ENCODE results near the gene PRSS58.

PRSS58 gene, protein sequence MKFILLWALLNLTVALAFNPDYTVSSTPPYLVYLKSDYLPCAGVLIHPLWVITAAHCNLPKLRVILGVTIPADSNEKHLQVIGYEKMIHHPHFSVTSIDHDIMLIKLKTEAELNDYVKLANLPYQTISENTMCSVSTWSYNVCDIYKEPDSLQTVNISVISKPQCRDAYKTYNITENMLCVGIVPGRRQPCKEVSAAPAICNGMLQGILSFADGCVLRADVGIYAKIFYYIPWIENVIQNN

DNA sequence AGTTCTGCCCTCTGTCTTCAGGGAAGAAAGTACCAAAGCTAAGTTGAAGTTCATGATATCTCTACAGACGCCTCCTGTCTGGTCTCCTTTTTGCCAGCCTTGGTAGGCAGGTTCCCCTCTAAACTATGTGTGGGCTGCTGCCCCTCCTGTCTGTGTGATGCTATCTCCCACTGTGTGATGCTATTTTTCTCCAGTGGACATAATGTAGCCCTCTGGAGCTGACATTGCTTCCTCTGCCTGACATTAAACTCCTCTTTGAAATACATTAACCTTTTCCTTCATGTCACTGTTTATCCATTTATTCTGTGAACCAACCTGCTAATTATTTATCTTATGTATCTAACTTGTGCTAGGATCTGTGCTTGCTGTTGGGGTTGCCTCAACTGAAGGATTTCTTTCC, at the start of gene PRSS58:
PRSS58 (minus strand) TSS at position 101 of the 400 bp plus-strand sequence. CDS start 351 bp downstream, outside the sequence.
- in situ Hi-C loops (cut with HindIII; ENCODE audit: low sequenced_read_pairs) = no loop called here

GRCh38 chr7:142307246-142307900, 49.5 kb upstream of the PRSS58 start:
- in situ Hi-C loops (cut with HindIII; ENCODE audit: low sequenced_read_pairs) = no loop called here

DNA sequence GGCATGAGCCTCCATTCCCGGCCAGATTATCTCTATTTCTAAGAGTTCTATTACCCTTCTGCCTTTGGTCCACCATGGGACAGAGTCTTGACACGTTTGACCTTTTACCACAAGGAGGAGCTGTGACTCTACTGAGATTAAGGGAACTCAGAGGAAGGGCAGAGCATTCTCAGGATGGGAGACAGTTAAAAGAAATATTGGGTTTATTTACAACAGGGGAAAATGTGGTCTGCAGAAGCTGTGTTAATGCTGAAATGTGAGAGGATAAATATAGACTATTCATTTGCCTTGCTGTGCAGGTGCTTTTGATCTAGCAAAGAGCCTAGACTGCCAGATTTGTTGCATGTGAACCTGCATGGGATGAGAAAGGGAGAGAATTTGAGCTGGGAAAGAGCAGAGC, 45.8 kb upstream of the PRSS58 start:
- in situ Hi-C loops (cut with HindIII; ENCODE audit: low sequenced_read_pairs) = no loop called here

GRCh38 chr7:142301923-142302550, 44.2 kb upstream of the PRSS58 start:
- in situ Hi-C loops (cut with HindIII; ENCODE audit: low sequenced_read_pairs) = no loop called here

- in situ Hi-C loops (cut with HindIII; ENCODE audit: low sequenced_read_pairs) = no loop called here
Observed at GRCh38 chr7:142301299-142301698, 43.4 kb upstream of the PRSS58 start.

DNA sequence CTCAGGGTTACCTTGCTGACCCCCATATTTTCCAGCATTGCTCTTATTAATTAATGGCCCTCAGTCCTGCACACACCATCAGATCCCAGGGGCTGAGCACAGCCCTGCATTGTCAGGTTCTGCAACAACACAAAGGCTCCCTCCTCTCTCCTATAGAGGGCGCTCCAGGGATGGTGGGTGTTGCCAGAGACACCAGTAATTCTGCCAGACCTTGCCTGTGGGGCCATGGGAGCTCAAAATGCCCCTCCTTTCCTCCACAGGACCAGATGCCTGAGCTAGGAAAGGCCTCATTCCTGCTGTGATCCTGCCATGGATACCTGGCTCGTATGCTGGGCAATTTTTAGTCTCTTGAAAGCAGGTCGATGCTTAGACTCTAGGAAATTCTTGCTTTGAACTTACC, 42.8 kb upstream of the PRSS58 start:
- in situ Hi-C loops (cut with HindIII; ENCODE audit: low sequenced_read_pairs) = no loop called here

GRCh38 chr7:142299237-142299781, 41.5 kb upstream of the PRSS58 start:
- in situ Hi-C loops (cut with HindIII; ENCODE audit: low sequenced_read_pairs) = no loop called here

GRCh38 chr7:142298627-142299026, 40.8 kb upstream of the PRSS58 start:
- in situ Hi-C loops (cut with HindIII; ENCODE audit: low sequenced_read_pairs) = no loop called here

DNA sequence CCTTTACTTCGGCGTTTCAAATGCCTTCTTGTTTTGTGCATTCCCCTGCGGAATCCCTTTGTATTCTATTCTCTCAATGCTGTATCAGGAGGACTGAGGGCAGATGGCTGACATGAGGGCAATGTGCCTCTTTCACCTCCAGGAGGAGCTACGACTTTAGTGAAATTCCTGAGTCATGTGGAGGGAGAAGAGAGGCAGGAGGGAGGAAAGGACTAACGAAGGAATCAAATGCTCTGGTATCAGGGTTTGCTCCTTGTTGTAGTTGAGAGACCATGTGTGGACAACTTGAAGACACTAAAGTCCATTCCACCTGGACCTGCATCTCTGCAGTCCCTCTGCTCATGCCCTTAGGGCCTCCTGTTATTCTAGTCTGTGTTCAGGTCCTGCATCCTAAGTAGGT, 40.2 kb upstream of the PRSS58 start:
- in situ Hi-C loops (cut with HindIII; ENCODE audit: low sequenced_read_pairs) = no loop called here

GRCh38 chr7:142280263-142280662, 22.4 kb upstream of the PRSS58 start:
- in situ Hi-C loops (cut with HindIII; ENCODE audit: low sequenced_read_pairs) = no loop called here

DNA sequence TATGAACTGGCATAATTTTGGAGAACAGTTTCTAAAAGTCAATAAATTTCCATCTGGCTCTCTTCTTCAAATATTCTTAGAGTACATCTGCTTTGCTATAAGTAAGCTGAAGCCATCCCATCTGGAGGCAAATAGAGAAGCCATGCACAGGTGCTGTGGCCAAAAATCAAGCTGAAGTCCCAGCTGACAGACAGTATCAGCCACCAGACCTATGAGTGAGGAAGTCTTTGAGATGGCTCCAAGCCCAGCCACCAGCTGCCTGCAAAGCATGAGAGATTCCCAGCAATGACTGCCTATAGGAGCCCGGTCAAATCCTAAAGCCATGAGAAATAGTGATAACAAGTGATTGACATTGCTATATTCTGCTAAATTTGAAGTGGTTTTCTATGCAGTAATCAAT, 21.7 kb upstream of the PRSS58 start:
- in situ Hi-C loops (cut with HindIII; ENCODE audit: low sequenced_read_pairs) = no loop called here

DNA sequence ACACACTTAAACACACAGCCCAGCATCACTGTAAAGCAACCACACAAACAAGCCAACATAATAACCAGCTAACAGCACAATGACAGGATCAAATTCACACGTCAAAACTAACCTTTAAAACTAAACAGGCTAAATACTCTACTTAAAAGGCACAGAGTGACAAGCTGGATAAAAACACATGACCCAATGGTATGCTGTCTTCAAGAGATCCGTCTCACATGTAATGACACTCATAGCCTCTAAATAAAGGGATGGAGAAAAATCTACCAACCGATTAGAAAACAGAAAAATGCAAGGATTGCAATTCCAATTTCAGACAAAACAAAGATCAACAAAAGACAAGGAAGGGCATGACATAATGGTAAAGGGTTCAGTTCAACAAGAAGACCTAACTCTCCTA, 17.2 kb upstream of the PRSS58 start:
- in situ Hi-C loops (cut with HindIII; ENCODE audit: low sequenced_read_pairs) = no loop called here

- in situ Hi-C loops (cut with HindIII; ENCODE audit: low sequenced_read_pairs) = no loop called here
Observed at GRCh38 chr7:142272841-142273240, 15.0 kb upstream of the PRSS58 start.

GRCh38 chr7:142263598-142264380, 5.9 kb upstream of the PRSS58 start:
- in situ Hi-C loops (cut with HindIII; ENCODE audit: low sequenced_read_pairs) = no loop called here

DNA sequence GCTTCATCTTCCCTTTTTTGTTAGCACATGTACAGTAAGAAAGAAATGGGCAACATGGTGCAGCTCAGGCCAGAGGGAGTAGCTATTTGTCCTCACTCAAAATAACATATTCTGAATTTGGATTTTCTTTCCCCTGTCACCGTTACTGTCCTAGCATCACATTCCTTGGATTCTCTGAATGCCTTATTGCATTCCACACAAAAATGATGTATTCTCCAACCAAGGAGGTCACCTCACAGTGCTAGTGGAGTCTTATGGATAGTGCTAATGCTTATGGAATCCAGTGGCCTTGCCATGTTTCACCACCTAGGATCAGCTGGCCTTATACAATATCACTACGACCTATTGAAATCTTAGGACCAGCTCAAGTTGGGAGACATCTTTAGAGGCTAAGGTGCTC, 7.2 kb downstream of the PRSS58 start:
- in situ Hi-C loops (cut with HindIII; ENCODE audit: low sequenced_read_pairs) = no loop called here

DNA sequence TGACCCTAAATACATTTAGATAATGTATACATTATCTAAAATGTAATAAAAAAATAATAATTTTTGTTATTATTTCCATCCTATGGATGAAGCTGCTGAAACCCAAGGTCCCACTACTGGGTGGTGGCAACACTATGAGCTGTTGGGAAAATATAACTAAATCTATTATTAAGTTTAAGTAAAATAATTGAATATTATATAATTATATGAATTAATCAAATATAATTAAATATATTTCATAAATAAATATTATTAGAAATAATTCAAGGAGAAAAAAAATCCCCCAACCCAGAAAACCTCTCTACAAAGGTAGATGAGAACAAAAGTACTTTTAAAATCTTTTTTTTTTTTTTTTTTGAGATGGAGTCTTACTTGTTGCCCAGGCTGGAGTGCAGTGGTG, 7.9 kb downstream of the PRSS58 start:
- in situ Hi-C loops (cut with HindIII; ENCODE audit: low sequenced_read_pairs) = no loop called here

GRCh38 chr7:142248166-142249160, 9.4 kb downstream of the PRSS58 start:
- in situ Hi-C loops (cut with HindIII; ENCODE audit: low sequenced_read_pairs) = no loop called here

- in situ Hi-C loops (cut with HindIII; ENCODE audit: low sequenced_read_pairs) = no loop called here
Observed at GRCh38 chr7:142243823-142244222, 14.0 kb downstream of the PRSS58 start.

DNA sequence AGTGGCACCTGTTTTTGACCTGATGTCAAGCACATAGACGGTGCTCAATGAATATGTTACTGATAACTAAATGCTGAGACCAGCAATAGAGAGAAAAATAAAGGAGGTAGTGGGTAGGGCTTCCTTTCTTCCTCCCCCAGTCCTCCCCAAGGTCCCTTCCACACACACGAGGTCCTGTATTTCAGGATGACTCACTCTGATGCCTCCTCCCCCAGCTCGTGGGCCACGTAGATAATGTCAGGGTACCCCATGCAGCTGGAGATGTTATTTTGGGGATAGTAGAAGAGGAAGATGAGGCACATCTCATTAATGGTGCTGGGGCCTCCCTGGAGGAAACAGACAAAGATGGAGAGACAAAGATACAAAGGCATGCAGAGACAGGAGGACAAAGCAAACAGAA, 17.3 kb downstream of the PRSS58 start:
- in situ Hi-C loops (cut with HindIII; ENCODE audit: low sequenced_read_pairs) = no loop called here

- in situ Hi-C loops (cut with HindIII; ENCODE audit: low sequenced_read_pairs) = no loop called here
Observed at GRCh38 chr7:142231716-142232115, 26.1 kb downstream of the PRSS58 start.

Data from endothelial cell of hepatic sinusoid (primary cell).